ENCODE results near the gene CLEC4A. TPM values are rescaled to one million over a fixed set of nuclear protein-coding genes. Genes with fewer than 3 reads are reported as not detected.

Gene CLEC4A
- total and polyA plus RNA-seq, 2 experiments from 2014 or later = 0.48 TPM; not detected in 1

- TF ChIP-seq CTCF (conservative IDR thresholded peaks at IDR 0.05; ENCODE audit: low read depth in 2 of 2) (no peak), REST (IDR thresholded peaks at IDR 0.05; ENCODE audit: unreplicated experiment) (no peak), EZH2phosphoT487 (IDR thresholded peaks at IDR 0.05; ENCODE audit: unreplicated experiment) (no peak), ETS1 (IDR thresholded peaks at IDR 0.05) (no peak), CREB1 (CRISPR knock-in tag; IDR thresholded peaks at IDR 0.05; ENCODE audit: low read depth) (no peak), NANOG (IDR thresholded peaks at IDR 0.05; ENCODE audit: borderline replicate concordance) (no peak), JUNB (IDR thresholded peaks at IDR 0.05; ENCODE audit: unreplicated experiment) (no peak), ZNF114 (CRISPR knock-in tag; IDR thresholded peaks at IDR 0.05) (no peak), STAT1 (IDR thresholded peaks at IDR 0.05; ENCODE audit: unreplicated experiment) (no peak)
Observed at GRCh38 chr12:8087666-8088065, 35.8 kb upstream of the CLEC4A start (continued).

GRCh38 chr12:8088574-8088973, 34.8 kb upstream of the CLEC4A start:
- H3K4me1 Mint-ChIP-seq = no peaks in the 10 kb centered on the region
- no peaks in the 10 kb centered on the region for H3K9me3 Mint-ChIP-seq
- no peak overlapping the region for H3K27ac Mint-ChIP-seq
- no peak for DNase-seq (ENCODE audit: low spot score)
- Histone ChIP-seq H3K27me3 (ENCODE audit: insufficient read depth) (no peaks in the 10 kb centered on the region), H3K4me1 (ENCODE audit: insufficient read depth) (no peaks in the 10 kb centered on the region), H3K79me2 (replicated peaks; ENCODE audit: insufficient read depth) (peaks cover 29% of the 10 kb centered on the region), H3K4me2 (no peak overlapping the region), H3F3A (replicated peaks; ENCODE audit: low read depth) (no peaks in the 10 kb centered on the region), H3K4me3 (no peak overlapping the region), H3K36me3 (ENCODE audit: insufficient read depth) (peaks cover 18% of the 10 kb centered on the region; the same call in 1 of the 2 replicates), H4K20me1 (replicated peaks; ENCODE audit: insufficient read depth) (no peaks in the 10 kb centered on the region; the same call in 1 of the 2 replicates), H3K27ac (ENCODE audit: low read depth) (no peak overlapping the region), H3K9me2 (ENCODE audit: insufficient read depth) (no peaks in the 10 kb centered on the region), H2AFZ (no peak overlapping the region)
- peaks cover 4% of the 10 kb centered on the region for H3K27me3 Mint-ChIP-seq (ENCODE audit: insufficient read depth, low read depth, poor library complexity)
- H3K36me3 Mint-ChIP-seq (ENCODE audit: low read depth) = peaks cover 28% of the 10 kb centered on the region
- no peak overlapping the region for H3K4me3 Mint-ChIP-seq
- ATAC-seq = no peak
- TF ChIP-seq POLR2AphosphoS5 (IDR thresholded peaks at IDR 0.05; ENCODE audit: low read depth) = no peak
- TF ChIP-seq CREB1 (CRISPR knock-in tag; IDR thresholded peaks at IDR 0.05; ENCODE audit: low read depth) = no peak
- TF ChIP-seq NANOG (IDR thresholded peaks at IDR 0.05; ENCODE audit: borderline replicate concordance) = no peak
- no peak for TF ChIP-seq ETS1 (IDR thresholded peaks at IDR 0.05)
- TF ChIP-seq ZNF114 (CRISPR knock-in tag; IDR thresholded peaks at IDR 0.05) = no peak
- TF ChIP-seq REST (IDR thresholded peaks at IDR 0.05; ENCODE audit: unreplicated experiment) = no peak
- TF ChIP-seq STAT1 (IDR thresholded peaks at IDR 0.05; ENCODE audit: unreplicated experiment) = no peak

All from GM23338 (cell line).